ENCODE results near the gene SLC9C1.

The SLC9C1 gene

DNA sequence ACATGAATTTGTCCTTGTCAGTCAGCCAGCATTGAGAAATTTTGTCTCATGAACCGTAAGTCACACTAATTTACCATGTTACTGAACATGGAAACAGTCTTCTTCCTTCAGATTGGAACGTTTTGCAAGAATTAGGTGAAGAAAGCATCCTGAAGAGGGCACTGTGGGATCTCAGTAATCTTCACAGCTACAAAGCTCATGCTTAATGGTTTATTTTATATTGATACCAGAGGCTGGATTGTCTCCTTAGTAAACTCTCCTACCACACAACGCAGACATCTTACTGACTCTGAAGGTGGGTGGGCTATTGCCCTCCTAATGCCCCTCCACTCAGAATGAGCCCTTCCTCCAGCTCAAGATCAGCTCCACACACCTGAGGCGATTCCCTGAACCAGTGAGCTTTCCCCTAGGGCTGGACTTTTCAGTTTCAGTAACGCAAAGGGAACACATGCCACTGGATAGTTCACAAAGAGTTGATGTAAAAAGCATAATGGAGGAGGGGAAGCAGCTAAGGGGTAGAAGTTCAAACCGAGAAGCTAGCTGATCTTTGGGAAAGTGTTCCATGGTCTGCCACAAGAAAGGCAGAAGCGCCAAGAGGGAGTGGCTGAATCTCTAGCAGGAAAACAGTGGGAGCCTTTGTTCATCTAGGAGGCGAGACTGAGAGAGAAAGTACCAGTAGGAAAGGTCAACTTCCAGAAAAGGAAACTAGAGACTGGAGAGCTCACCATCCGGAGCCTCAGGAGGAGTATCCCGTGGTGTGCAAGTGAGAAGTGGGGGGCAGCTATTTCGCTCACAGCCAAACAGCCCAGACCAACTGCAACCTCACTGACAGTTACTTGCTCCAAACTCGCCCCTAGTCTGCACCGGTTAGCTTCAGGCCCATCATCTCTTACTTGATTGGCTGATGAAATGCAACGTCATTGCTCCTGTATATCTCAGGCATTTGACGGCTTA is at the start of gene SLC9C1:
TSS of gene SLC9C1 (minus strand) at position 849 of the 954 bp plus-strand sequence. CDS start 7,425 bp downstream, outside the sequence.
- peak; percentile 42 for DNase-seq (ENCODE audit: low spot score)

DNA sequence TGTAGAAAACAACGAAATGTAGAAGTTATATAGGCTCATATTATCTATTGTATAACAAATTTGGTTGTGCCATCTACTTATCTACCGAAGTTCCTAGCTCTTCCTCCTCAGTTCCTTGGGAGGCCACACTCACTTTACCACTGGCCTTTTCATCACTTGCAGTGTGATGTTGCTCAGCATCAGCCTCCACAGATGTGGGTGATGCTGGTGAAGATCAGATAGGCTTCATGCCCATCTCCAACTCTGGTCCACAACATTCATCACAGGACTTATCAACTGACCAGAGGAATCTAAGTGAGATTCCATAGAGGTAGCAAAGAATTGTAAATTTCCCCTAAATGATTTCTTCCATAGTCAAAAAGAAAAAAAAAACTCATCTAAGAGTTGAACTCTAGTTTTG is 47.4 kb upstream of the SLC9C1 start:
- DNase-seq (ENCODE audit: low spot score) = no peak

DNA sequence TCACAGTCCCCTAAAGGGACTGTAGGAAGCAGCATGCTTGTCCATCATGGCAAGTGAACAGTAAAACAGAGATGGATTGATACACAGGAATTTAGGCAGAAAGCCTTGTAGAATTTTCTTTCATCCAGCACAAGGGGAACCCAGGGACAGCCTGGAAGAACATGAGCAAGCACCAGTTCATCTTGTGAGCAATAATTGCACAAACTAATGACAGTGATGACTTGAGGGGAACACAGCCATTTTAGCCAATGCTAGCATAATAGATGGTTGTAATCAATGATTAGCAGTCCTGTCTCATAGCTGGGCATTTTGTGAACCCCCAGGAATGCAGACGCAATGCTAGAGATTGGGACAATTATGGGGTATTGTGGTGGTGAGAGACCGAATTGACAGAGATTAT is 45.6 kb upstream of the SLC9C1 start:
- no peak for DNase-seq (ENCODE audit: low spot score)

- no peak for DNase-seq (ENCODE audit: low spot score)
These were observed 45.1 kb upstream of the SLC9C1 start for GRCh38 chr3:112339134-112339533.

DNA sequence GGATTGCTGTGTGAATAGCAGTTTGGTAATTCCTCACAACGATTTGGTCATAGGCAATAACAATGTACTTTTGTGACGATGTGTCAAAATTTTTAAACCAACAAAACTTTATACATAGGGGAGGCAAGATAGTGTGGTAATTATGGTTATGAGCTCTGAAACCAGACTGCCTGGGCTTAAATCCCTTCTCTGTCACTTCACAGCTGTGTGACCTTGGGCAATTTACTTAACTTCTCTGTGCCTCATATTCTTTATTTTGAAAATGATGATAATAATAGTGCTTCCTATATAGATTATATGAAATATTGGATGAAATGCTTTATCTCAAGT is 44.7 kb upstream of the SLC9C1 start:
- no peak for DNase-seq (ENCODE audit: low spot score)

DNA sequence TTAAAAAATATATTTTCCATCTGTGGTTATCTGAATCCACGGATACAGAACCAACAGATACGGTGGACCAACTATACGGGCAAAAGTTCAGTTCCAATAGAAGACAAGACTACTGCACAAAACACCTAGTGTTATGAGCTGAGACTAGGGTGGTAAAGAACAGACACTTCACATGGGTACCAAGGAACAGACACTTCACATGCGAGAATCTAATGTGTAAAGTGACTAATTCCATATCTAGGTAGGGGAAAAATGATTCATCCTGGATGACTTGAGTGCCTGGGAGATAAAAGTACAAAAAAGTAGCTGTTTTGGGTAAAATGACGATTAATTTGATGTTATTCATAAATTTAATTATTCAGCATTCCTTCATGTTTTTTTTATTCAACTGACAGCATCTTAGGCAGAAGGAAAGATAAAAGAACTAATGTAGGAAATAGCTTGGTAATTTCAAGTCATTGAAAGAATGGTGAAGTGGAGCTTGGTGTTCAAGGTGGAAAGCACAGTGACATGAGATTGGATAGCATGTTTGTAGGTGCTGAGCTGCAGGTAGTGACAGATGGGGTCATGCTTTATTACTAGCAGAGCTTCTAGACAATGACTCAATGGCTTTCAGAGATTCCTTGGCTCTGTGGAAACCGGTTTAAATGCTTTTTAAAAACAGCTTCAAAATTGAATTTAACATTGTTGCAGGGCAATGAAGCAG is 44.2 kb upstream of the SLC9C1 start:
- no peak for DNase-seq (ENCODE audit: low spot score)

- DNase-seq (ENCODE audit: low spot score) = no peak
These were observed 41.4 kb upstream of the SLC9C1 start for GRCh38 chr3:112335434-112335781.

GRCh38 chr3:112334691-112335433 is 40.8 kb upstream of the SLC9C1 start:
- no peak for DNase-seq (ENCODE audit: low spot score)

DNA sequence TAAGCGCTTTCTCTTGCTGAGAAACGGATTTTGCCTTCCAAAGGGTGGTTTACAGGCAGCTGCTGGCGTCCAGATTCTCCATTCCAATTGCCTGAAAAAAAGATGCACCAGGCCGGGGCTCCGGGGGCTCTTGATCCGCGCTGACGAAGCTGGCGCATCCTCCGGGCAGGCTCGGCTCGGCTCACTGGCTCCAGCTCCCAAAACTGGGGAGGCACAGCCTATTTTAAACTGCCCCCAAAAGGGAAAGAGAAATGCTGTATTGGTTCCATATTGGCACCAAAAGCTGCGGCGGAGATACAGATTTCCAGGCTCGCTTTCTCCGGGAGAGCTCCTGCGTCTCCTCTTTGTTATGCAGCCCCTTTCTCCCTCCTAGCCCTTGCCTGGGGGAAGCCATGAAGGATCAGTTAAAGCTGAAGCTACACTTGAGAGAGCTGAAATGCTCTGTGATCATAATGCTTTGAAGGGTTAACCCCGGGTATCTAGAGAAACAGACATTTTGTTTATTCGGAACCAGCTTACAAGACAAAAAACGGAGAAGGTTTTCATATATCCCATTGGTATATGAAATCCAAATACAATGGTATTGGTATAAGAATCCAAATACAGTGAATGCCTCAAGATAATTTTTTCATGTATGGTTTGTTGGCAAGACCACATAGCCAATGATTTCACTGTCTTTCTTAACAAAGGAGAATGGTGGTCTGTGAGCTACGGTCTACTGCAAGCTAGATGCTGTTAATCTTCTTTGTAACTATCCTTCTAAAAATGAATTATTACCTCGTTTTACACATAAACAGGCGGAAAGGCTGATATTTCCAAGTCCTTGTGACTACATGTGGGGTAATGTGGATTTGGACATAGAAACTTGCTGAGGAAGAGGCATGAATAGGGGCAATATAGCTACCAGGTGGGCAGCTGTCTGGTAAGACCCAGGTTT is 39.6 kb upstream of the SLC9C1 start:
- DNase-seq (ENCODE audit: low spot score) = no peak

- DNase-seq (ENCODE audit: low spot score) = no peak
These were observed 39.0 kb upstream of the SLC9C1 start, which contains the start of gene CD200 for GRCh38 chr3:112333002-112333380. Gene CD200 (plus strand): TSS chr3:112333156. CDS start chr3:112333213, 57 bp downstream.

DNA sequence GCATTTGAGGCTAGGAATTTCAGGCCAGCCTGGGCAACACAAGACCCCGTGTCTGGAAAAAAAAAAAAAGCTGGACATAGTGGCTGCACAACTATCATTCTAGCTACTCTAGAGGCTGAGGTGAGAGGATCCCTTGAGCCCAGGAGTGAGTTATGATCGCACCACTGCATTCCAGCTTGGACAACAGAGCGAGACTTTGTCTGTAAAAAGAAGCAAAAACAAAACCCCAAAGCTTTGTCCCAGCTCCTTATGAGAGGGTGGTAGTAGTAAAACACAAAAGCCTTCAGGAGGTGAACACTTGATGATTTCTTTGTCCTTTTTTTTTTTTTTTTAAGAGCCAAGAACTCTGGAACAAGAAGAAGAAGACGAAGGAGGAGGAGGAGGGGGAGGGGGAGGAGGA is 37.8 kb upstream of the SLC9C1 start:
- no peak for DNase-seq (ENCODE audit: low spot score)

GRCh38 chr3:112327371-112327951 is 33.4 kb upstream of the SLC9C1 start:
- no peak for DNase-seq (ENCODE audit: low spot score)

DNA sequence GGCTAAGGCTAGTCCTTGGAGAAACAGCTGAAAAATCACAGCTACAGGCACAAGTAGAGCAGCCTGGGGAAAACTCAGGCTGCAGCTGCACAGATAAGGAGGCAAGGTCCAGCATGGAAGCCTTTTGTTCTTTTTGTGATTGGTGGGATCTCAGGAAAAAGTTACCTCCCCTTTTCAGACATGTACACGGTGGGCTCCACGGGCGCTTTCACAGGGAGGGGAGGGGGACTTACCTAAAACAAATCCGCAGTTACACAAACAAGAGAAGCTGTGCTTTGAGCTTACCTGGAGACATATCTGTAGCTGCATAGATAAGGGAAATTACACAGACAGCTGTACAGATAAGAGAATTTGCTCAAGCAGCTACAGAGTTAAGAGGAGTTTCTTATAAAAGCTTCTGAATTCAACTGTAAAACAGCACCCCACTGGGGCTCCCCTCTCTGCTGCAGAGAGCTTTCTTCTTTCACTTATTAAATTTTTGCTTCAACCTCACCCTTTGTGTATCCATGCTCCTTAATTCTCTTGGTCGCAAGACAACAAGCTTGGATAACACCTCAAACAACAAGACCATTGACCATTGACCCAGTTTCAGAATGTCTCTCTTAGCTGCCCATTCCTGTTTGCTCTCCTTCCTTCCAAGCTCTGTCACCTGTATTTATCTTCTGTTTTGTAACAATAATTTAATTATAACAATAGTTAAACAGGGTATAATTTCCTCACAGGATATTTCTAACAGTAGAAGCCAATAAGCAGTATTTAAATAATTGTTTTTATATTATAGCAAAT is 28.0 kb upstream of the SLC9C1 start:
- DNase-seq (ENCODE audit: low spot score) = no peak

DNA sequence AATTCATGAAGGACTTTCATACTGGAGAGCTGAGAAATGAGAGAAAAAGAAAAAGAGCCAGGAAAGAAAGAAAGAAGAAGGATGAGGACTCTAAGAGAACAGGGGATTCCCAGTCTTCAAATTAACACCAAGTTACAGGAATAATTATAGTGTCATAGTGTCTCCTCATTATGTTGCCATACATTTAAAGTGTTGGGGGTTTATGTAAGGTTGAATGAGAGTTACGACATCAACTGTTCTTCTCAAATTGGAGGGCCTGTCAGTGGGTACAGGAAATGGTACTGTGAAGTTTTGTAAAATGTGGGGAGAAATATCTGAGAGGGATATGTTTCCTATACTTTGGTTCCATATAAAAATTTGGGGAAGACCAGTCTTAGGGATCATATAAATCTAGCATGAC is 26.7 kb upstream of the SLC9C1 start:
- DNase-seq (ENCODE audit: low spot score) = no peak

DNA sequence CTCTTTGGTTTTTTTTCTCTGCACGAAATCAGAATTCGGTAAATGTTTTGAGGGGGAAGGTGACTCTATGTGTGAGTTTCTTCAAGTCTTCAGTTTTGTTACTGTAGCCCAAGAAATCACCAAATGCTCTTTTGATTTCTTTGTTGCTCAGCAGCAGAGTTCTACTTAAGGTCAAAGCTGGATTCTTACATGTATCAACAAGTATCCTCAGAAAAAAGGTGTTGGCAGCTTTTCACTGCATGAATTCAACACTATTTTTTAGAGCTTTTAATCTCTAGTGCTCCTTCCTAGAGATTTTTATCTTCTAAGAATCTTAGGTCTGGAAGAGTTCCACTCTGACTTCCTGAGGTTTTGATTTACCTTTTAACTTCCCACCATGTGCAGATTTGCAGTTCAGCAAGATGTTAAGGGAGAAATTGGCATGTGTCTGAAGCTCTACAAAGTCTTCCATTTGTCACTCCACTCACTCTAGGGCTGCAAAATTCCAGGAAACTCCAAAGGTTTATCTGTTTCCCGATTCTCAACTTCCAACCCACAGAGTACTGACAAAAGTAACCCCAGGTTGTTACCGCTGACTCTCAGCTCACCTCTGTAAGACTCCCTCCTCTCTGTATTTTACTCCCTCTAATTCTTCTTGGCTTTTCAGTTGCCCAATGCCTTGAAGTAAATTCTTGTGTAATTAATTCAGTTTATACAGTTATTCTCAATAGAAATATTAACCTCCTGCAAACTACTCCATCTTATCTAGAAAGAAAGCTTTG is 25.7 kb upstream of the SLC9C1 start:
- no peak for DNase-seq (ENCODE audit: low spot score)

- DNase-seq (ENCODE audit: low spot score) = no peak
These were observed 21.8 kb upstream of the SLC9C1 start for GRCh38 chr3:112315791-112316190.

DNA sequence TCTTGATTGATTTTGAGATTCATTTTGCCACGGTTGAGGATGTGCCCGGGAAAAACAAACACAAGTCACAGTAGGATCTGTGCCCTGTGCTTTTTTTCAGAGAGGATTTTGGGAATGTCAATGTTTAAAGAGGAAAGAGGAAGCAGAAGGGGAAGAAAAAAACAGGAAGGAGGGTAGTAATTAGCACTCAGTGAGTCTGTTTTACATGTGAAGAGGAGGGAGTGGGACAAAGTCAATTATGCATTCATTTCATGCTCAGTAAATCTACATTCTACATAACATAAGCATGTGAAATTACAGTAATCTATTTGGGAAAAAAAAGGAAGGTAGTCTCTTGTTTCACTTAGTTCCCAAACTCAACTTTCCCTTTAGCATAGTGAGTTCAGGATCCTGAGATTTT is 20.6 kb upstream of the SLC9C1 start:
- DNase-seq (ENCODE audit: low spot score) = no peak

DNA sequence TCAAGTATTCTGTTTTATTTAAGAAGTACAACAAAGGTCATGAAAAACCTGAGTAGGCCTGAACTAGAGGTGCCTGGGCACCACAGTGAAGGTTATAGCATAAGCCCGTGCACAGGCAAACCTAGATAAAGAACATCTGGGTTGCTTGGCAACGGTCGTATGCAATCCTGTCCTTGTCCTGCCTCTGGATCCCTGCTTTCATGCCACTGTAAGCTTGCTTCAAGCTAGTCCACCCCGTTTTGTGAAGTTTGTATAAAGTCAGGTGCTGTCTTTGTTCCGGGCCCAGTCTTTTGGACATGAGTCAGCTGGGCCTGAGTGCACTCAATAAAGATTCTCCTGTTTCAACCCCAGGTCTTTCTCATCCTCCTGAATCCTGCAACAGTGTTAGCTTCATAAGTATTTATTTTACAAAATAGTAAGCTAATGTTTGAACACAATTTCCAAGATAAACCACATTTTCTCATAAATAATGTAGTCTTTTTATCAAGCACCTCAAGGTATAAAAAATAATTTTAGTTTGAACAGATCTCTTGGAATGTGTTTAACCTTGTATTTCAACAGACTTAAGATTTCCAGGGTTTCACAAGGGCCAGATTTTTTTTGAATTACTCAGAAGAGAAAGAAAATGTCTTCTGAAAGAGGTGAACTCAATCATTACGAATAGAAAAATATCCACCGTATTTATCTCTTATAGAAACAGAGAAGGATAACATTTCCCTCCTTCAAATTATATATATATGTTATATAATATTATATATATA is 14.3 kb upstream of the SLC9C1 start:
- DNase-seq (ENCODE audit: low spot score) = no peak

- DNase-seq (ENCODE audit: low spot score) = no peak
These were observed 13.5 kb upstream of the SLC9C1 start for GRCh38 chr3:112307557-112307956.

All from hematopoietic multipotent progenitor cell treated with erythropoietin and hydrocortisone succinate and interleukin-3 and kit ligand, for 15 days (in vitro differentiated cells).